Stimulated activated CD8-positive, alpha-beta memory T cell treated with anti-CD3 and anti-CD28 coated beads, Interleukin-4, amount 100 ng/mL, for 1 hour (primary cell): Measurements from ENCODE around the gene LIN9.
"Not testable (repeated sequence)": the region's sequence is repeated elsewhere in the genome, so short reads cannot be mapped to it uniquely, and the experiment has no call there.

Source experiments
- DNase-seq, 2 donors: peaks; one replicate each; pipeline ENCODE4 v3.0.0-alpha.2; 2020; ENCODE audit warnings: low read depth in 2 of 2, low spot score in 1 of 2

Gene LIN9

DNA sequence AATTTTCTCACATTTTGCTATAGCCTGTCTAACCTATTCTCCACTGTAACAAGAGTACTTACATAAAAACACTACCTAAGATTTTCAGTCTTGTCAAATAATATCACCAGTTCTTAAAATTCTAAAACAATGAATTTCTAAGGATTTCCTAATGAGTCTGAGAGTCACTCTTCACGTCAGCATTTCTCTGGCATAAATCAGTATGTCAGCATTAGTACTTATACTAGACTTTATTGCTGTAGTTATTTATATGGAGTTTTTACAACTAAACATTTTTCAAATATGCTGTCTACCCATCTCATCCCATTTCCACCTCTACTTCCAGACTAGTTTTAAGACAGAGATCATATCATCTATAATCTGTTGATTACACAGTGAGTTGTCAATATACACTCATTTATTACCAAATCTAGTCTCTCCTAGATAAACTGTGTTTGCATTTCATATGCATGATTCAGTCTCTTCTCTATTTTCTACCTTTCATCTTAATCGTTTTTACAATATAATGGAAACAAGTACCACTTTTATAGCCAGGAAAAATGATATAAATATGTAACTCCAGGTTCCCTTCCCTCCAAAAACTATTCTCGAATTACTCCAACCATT, 32.8 kb downstream of the LIN9 start:
- no peak for DNase-seq

GRCh38 chr1:226274138-226274537, 34.8 kb downstream of the LIN9 start:
- DNase-seq = no peak

DNA sequence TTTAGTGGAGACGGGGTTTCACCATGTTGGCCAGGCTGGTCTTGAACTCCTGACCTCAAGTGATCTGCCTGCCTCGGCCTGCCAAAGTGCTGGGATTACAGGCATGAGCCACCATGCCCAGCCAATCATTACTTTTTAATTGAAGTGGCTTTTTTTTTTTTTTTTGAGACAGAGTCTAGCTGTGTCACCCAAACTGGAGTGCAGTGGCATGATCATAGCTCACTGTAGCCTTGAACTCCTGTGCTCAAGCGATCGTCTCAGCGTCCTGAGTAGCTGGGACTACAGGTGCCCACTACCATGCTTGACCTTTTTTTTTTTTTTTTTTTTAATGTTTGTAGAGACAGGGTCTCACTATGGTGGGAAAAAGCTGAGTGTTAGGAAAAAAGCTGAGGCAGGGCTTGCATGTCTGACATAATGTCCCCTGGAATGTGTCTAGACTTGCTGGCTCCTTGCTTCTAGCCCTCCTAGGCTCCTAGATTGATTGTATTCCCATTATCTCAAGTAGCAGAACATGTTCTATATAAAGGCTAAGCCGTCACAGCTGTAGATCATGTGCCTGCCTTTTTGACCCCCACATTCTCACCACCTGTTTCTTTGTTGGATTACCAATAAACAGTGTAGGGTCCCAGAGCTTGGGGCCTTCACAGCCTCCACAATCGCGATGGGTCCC, 36.6 kb downstream of the LIN9 start:
- not testable (repeated sequence) for DNase-seq

- no peak for DNase-seq
Observed at GRCh38 chr1:226268421-226269124, 40.4 kb downstream of the LIN9 start.

GRCh38 chr1:226261818-226262217, 47.1 kb downstream of the LIN9 start:
- DNase-seq = no peak

DNA sequence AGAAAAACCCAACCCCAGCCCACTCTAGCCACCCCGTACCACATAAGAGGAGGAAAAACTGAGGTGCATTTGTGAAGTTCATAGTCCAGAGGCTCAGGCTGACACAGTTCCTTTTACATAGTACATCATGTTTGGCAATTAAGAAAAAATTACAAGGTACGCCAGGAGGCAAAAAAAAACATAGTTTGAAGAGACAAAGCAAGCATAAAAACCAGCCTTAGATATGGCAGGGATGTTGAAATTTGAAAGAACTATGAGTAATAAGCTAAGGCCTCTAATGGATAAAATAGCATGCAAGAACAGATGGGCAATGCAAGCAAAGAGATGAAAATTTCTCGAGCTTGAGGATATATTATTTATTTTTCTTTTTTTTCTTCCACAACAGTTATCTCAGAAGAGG, 53.6 kb downstream of the LIN9 start:
- no peak for DNase-seq

DNA sequence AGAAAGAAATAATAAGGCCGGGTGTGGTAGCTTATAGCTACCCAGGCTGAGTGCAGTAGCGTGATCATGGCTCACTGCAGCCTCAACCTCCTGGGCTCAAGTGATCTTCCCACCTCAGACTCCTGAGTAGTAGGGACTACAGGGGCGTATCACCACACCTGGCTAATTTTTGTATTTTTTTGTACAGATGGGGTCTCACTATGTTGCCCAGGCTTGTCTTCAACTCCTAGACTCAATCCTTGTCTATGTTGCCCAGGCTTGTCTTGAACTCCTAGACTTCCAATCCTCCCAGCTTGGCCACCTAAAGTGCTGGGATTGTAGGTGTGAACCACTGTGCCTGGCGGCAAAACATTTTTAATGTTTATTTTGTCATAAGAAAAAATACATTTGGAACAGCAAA, 55.0 kb downstream of the LIN9 start:
- DNase-seq = no peak

- DNase-seq = not testable (repeated sequence)
Observed at GRCh38 chr1:226252841-226253240, 56.1 kb downstream of the LIN9 start.

DNA sequence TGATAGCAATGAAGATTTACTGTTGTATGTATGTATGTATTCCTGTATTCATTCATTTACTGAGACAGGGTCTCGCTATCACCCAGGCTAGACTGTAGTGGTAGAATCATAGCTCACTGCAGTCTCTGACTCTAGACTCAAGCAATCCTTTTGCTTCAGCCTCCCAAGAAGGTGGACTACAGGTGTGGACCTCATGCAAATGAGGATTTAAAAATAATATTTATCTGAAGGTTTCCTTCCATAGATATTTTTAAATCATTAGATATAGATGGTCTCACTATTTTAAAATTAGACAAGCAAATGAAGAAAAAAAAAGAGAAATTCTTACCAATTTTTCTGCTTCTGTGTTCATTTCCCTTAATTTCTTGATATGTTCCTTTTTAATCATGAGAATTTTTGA, 58.5 kb downstream of the LIN9 start:
- DNase-seq = no peak

DNA sequence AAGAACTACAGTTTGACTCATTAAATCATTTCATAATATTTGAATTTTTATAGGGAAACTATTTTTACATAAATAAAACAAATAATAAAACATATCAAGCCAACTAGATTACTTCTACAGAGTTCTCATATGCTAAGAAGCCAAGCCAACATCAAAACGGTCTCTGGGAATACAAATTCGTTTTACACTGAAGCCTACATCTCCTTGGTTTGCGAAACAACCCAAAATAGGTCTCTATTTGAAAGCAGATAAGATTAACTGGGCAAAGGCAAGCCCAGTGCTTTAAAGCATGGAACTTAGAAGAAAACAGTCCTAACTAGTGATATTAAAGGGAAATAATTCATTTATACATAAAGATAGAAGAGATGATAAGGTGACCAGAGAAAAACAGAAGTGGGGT, 60.2 kb downstream of the LIN9 start:
- DNase-seq = no peak

DNA sequence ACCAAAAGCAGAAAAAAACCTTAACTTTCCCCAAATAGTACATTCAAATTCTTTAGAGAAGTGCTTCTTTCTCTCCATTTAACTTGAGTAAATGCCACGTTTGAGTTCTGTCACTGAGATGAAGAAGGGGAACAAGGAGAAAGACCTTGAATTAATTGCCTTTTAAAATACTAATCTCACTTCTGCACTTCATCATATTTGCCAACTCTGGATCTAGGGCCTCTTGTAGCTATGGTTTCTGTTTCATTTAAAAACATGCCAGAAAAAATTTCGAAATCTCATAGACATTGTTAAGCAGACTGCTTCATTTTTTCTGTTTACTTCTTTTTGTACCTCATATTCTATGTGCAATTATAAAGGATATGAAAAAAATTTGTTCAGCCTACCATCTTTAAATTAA, 60.9 kb downstream of the LIN9 start:
- DNase-seq = no peak

DNA sequence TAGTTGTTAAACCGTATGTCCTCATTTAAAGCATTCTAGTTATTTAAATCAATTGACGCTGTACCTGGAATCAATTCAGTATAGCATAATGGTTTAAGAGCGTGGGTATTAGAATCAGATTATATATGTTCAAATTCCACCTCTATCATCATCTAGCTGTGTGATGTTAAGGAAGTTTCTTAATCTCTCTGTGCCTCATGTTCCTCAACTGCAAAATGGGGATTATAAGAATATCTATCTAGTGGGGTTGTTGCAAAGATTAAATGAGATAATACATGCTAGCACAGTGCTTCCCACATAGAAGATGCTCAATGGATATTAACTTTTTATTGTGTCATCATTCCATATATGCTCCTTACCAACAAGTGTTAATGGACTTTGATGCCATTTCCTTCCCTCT, 69.5 kb downstream of the LIN9 start:
- DNase-seq = no peak

GRCh38 chr1:226236826-226237225, 72.1 kb downstream of the LIN9 start:
- DNase-seq = no peak

DNA sequence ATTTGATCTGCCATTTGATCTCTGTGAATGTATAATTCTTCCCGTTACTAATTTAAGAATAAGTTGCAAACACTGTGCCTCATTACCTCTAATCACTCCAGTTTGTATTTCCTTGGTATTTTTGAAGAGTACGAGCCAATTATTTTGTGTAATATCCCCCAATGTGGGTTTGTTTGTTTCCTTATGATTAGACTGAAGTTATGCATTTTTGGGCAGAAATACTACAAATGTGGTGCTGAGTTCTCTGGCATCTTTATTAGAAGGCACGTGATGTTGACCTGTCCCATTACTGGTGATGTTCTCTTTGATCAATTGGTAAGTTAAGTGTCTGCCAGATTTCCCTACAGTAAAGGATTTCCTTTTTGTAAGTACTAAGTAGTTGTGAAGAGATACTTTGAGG, 75.2 kb downstream of the LIN9 start:
- DNase-seq = no peak

DNA sequence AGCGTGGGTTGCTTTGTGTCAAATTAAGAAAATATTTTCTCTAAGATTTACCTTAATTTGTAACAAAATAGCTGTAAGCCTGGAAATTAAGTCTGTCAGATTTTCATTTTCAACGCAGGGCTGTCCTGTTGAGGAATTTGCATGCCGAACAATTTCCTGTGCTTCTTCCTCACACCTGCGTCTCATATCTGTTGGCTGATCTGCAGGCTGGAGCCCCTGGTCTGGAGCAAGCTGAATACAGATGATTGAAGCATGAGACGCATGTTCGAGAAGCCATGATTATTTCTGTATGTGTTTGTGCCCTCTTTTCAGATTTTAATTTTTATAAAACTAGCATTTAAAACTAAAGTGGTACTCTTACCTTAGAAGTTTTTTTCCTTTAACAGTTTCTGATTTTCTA, 75.7 kb downstream of the LIN9 start:
- DNase-seq = no peak

DNA sequence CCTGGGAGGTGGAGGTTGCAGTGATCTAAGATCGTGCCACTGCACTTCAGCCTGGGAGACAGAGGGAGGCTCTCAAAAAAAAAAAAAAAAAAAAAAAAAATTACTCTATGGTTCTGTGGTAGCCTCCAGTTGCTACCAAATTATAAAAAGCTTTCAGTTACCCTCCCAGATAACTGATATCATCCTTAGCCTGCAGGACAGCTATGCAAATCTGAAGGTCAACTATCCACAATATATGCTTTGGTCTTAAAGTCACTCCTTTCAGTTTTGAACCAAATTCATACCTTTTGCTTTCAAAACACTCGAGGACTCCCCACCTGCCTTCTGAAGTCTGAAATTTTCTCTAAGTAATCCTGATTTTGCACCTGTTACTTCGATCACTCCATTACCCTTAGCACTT, 82.4 kb downstream of the LIN9 start:
- no peak for DNase-seq

- no peak for DNase-seq
Observed at GRCh38 chr1:226223786-226224244, 85.1 kb downstream of the LIN9 start.

GRCh38 chr1:226223157-226223785, 85.7 kb downstream of the LIN9 start, which contains the start of gene MIXL1:
TSS of gene MIXL1 (plus strand) at chr1:226223664. CDS start at chr1:226223682, 18 bp downstream.
- DNase-seq = no peak

GRCh38 chr1:226222686-226223085, 86.3 kb downstream of the LIN9 start:
- no peak for DNase-seq

- DNase-seq = no peak
Observed at GRCh38 chr1:226220473-226221189, 88.3 kb downstream of the LIN9 start.

DNA sequence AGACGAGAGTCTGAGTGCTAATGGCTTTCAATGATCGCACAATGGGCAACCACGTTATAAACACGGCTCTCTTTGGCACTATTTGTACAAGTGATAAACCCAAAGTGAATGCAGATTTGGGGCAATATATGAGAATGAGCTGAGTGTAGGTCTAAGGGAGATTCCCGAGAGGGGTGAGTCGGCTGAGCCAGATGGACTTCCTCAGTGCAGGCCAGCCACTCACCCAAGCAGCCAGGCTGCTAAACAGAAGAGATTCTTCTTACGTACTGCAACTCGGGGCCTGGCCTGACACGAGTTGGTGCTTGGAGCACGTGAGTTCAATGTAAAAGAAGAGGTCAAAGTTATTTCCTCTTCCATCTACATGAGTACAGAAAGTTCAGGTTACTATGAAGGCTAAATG, 91.7 kb downstream of the LIN9 start:
- no peak for DNase-seq
